PC-3 (cell line): Measurements from ENCODE around the gene GAS7. TPM values are rescaled to one million over a fixed set of nuclear protein-coding genes. Genes with fewer than 3 reads are reported as not detected.

Source experiments
- ATAC-seq: fragments of 200-7000 bp; cut with Tn5 transposase; 2 replicates; pipeline ENCODE4 v1.9.1; 2020; ENCODE audit warnings: mild to moderate bottlenecking, moderate library complexity
- BruUV-seq: library from RNA; stranded (reverse); fragments of 400-500 nt; replicated peaks from 2 replicates; lab custom pipeline; 2021; lab: Mats Ljungman, UMichigan
- CTCF ChIA-PET: fragments of 300-600 bp; sonication (Branson Sonifier 250); formaldehyde crosslinking; loops from one replicate; lab custom pipeline; 2022; ENCODE audit warnings: antibody characterized with exemption; lab: Charles Lee
- POLR2A ChIA-PET: fragments of 300-600 bp; sonication (Branson Sonifier 250); formaldehyde crosslinking; loops from one replicate; lab custom pipeline; 2022; ENCODE audit warnings: antibody characterized with exemption; ENCODE audit not compliant: unreplicated experiment; lab: Charles Lee
- DNase-seq: peaks from one replicate; pipeline ENCODE4 v3.0.0-alpha.2; 2015
- H2AFZ ChIP-seq: fragments of 300-600 bp; sonication (generic); 2 replicates; pipeline ENCODE4 v1.6.0; 2016; ENCODE audit warnings: antibody characterized with exemption, low read length
- H3F3A ChIP-seq: fragments of 300-600 bp; sonication (generic); one replicate; pipeline ENCODE4 v1.6.0; 2017; ENCODE audit warnings: antibody characterized with exemption, low read length, control low read depth, mild to moderate bottlenecking; ENCODE audit not compliant: unreplicated experiment
- H3K27ac ChIP-seq: fragments of 300-600 bp; sonication (generic); 2 replicates; pipeline ENCODE4 v1.5.1; 2016; ENCODE audit warnings: mild to moderate bottlenecking, low read length
- H3K27me3 ChIP-seq: fragments of 300-600 bp; sonication (generic); 2 replicates; pipeline ENCODE4 v1.6.1; 2016; ENCODE audit warnings: low read length, mixed read lengths
- H3K36me3 ChIP-seq: fragments of 300-600 bp; sonication (generic); 2 replicates; pipeline ENCODE4 v1.6.1; 2016; ENCODE audit warnings: low read depth, mixed run types, low read length, mixed read lengths
- H3K4me1 ChIP-seq: fragments of 300-600 bp; sonication (generic); 2 replicates; pipeline ENCODE4 v1.5.1; 2016; ENCODE audit warnings: low read length; ENCODE audit not compliant: insufficient read depth
- H3K4me2 ChIP-seq: fragments of 300-600 bp; sonication (generic); 2 replicates; pipeline ENCODE4 v1.6.0; 2016; ENCODE audit warnings: low read length
- H3K4me3 ChIP-seq: fragments of 300-600 bp; sonication (generic); 2 replicates; pipeline ENCODE4 v1.5.1; 2016; ENCODE audit warnings: mild to moderate bottlenecking, low read length, mixed read lengths
- H3K79me2 ChIP-seq: fragments of 300-600 bp; sonication (generic); 2 replicates; pipeline ENCODE4 v1.6.1; 2017; ENCODE audit warnings: low read length, mixed read lengths
- H3K9ac ChIP-seq: fragments of 300-600 bp; sonication (generic); 2 replicates; pipeline ENCODE4 v1.6.0; 2016; ENCODE audit warnings: mild to moderate bottlenecking, low read length
- H3K9me2 ChIP-seq: fragments of 300-600 bp; sonication (generic); replicated peaks from 2 replicates; pipeline ENCODE4 v1.6.1; 2016; ENCODE audit warnings: mixed run types, low read length, mixed read lengths
- H3K9me3 ChIP-seq: fragments of 300-600 bp; sonication (generic); 2 replicates; pipeline ENCODE4 v1.6.1; 2016; ENCODE audit warnings: low read length, mixed read lengths
- H4K20me1 ChIP-seq: fragments of 300-600 bp; sonication (generic); 2 replicates; pipeline ENCODE4 v1.6.1; 2016; ENCODE audit warnings: low read length, mixed read lengths
- CTCF ChIP-seq: fragments of 300-600 bp; sonication (generic); conservative IDR thresholded peaks from 2 replicates; pipeline ENCODE4 v1.5.1; 2017; ENCODE audit warnings: antibody characterized with exemption, low read depth, mild to moderate bottlenecking, low read length
- EZH2 ChIP-seq: fragments of 300-600 bp; sonication (generic); IDR thresholded peaks from one replicate; pipeline ENCODE4 v1.6.1; 2017; ENCODE audit warnings: antibody characterized with exemption, mild to moderate bottlenecking, low read length; ENCODE audit not compliant: unreplicated experiment
- EZH2phosphoT487 ChIP-seq: fragments of 300-600 bp; sonication (generic); IDR thresholded peaks from 2 replicates; pipeline ENCODE4 v1.6.1; 2018; ENCODE audit warnings: mild to moderate bottlenecking, antibody characterized with exemption, low read length, borderline replicate concordance
- intact Hi-C: fragments of 100-400 bp; cut with micrococcal nuclease; formaldehyde crosslinking; loops from 2 replicates; pipeline ENCODE4 v1.9.0; 2023
- total RNA-seq: library from RNA; depleted of rRNA; stranded (reverse); fragments of >200 nt; gene quantifications from 2 replicates; pipeline ENCODE4 v1.2.3, GENCODE V29; 2014

Gene GAS7
- total RNA-seq, 1 experiment from 2014 or later, result not detected

- Histone ChIP-seq H3K36me3 (no peaks in the 10 kb centered on the region), H4K20me1 (no peaks in the 10 kb centered on the region), H3K79me2 (no peaks in the 10 kb centered on the region), H3K4me3 (no peak overlapping the region), H3K9me2 (no peaks in the 10 kb centered on the region), H3K4me1 (no peaks in the 10 kb centered on the region), H3K4me2 (no peak overlapping the region), H3F3A (no peaks in the 10 kb centered on the region), H3K27me3 (0 out of 2 replicates have a peak, but pooled peaks cover 8% of the 10 kb centered on the region), H3K9ac (no peak overlapping the region), H3K27ac (no peak overlapping the region), H2AFZ (no peak overlapping the region), H3K9me3 (no peaks in the 10 kb centered on the region)
- DNase-seq, result no peak
- ATAC-seq, result no peak
- intact Hi-C loops, result no loop called here
- POLR2A ChIA-PET, result no interaction called here
- BruUV-seq, result no TSS peak
- CTCF ChIA-PET, result no interaction called here
- TF ChIP-seq EZH2, result no peak
- no peak for TF ChIP-seq EZH2phosphoT487
- TF ChIP-seq CTCF, result no peak
Observed at GRCh38 chr17:10156948-10157607, 41.3 kb downstream of the GAS7 start.

- no TSS peak for BruUV-seq
- no peaks in the 10 kb centered on the region for H4K20me1 ChIP-seq
- CTCF ChIA-PET, result no interaction called here
Observed at GRCh38 chr17:10156599-10156947, 41.8 kb downstream of the GAS7 start.

More at GRCh38 chr17:10156599-10156947, 41.8 kb downstream of the GAS7 start:
- Histone ChIP-seq H2AFZ (no peak overlapping the region), H3K9me3 (no peaks in the 10 kb centered on the region), H3K4me3 (no peak overlapping the region), H3K4me1 (no peaks in the 10 kb centered on the region), H3F3A (no peaks in the 10 kb centered on the region), H3K27ac (no peak overlapping the region), H3K9ac (no peak overlapping the region), H3K79me2 (no peaks in the 10 kb centered on the region), H3K9me2 (no peaks in the 10 kb centered on the region), H3K4me2 (no peak overlapping the region), H3K27me3 (0 out of 2 replicates have a peak, but pooled peaks cover 5% of the 10 kb centered on the region), H3K36me3 (no peaks in the 10 kb centered on the region)
- POLR2A ChIA-PET, result no interaction called here
- TF ChIP-seq CTCF, result no peak
- TF ChIP-seq EZH2, result no peak
- no peak for TF ChIP-seq EZH2phosphoT487
- intact Hi-C loops, result no loop called here
- ATAC-seq (no peak), DNase-seq (no peak)
